CD4-positive, alpha-beta T cell treated with Interleukin-21 for 1 hour (primary cell): ENCODE measurements around the gene FAM24A.
"Not testable (repeated sequence)": the region's sequence is repeated elsewhere in the genome, so short reads cannot be mapped to it uniquely, and the experiment has no call there.

ENCODE experiments used
- DNase-seq: peaks from one replicate; pipeline ENCODE4 v3.0.0-alpha.2; 2020

The FAM24A gene, protein sequence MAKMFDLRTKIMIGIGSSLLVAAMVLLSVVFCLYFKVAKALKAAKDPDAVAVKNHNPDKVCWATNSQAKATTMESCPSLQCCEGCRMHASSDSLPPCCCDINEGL

DNA sequence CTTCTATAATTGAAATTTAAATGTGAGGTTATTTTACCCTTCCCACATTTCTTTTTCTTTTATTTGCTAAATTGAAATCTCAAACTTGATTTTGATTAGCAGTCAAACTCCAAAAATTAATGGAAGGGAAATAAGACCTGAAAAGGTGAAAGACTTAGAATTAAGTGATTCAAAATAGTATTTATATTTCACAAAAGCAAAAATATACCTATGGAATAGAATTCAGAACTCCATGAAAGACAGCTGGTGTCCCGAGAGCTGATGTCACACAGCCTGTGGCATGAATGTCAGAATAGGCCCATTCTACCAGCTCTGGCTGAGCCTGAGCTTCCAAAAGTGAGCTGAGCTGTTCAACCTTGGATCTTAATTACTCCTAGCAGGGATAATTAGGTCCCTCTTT is at the start of gene FAM24A:
Gene FAM24A, plus strand, starts transcription at position 301 of the 400 bp plus-strand sequence. CDS start 1,025 bp downstream, outside the sequence.
- no peak for DNase-seq

GRCh38 chr10:122861711-122862161 is 48.7 kb upstream of the FAM24A start:
- no peak for DNase-seq

DNA sequence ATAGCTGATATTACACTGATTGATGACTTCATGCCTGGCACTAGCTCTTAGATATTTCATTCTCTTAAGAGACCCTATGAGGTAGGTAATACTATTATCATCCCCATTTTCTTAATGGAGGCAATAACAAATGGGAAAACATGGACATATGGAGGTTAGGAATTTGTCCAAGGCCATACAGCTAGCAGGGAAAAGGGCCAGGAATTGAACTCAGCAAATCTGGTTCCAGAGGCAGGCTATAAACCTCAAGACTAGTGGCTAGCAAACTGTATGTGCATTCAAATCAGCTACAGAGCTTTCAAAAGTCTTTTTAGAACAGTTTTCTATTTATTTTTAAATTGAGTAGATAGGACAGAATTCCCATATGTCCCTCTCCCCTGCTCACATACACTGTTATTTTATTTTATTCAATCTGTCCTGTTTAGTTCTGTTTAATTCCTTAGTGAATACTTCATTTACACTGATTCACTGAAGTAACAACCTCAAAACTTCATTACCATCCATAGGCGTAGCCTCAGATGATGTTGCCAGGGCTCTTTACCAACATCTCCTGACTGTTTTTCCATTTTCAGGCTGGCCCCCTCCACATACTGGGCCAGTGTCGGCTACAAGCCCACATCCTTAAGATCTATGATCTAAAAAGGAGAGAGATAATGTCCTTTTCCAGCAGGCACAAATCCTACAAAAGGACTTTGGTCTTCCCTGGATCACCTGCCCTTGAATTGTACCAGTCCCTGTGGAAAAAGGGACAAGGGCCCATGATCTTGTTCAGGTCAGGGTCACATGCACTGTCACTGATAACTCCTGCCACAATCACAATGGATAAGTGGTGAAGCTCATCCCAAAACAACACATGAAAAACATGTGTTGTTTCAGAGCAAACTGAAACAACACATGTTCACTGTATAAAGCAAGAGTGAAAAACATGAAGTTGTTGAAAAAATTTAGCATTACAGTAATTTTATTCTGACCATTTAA is 46.9 kb upstream of the FAM24A start:
- DNase-seq = no peak

DNA sequence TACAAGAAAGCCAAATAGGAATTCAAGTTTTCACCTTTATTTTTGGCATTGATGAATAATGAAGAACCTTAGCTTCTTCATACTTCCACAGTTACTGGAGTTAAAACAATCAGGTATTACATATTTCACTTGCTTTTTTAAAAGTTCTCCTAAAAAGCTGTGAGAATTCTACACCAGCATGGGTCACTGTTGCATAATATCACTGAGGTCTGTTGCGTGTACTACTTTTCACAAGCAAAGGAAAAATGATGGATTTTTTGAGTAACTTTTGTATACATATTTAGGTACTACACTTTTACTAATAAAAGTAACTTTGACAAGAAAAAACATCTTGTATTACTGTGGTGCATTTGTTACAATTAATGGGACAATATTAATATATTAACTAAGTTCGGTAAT is 46.2 kb upstream of the FAM24A start:
- DNase-seq = no peak

DNA sequence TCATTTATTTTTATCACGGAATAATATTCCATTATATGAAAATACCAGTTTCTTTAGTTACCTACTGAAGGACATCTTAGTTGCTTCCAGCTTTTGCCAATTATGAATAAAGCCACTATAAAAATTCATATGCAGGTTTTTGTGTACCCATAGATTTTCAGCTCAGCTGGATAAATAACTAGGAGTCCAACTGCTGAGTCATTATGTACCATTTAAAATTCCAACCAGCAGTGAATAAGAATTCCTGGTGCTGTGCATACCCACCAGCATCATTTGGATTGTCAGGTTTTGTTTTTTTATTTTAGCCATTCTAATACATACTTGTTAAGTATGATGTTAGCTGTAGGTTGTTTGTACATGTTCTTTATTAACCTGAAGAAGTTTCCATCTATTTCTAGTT is 45.5 kb upstream of the FAM24A start:
- no peak for DNase-seq

DNA sequence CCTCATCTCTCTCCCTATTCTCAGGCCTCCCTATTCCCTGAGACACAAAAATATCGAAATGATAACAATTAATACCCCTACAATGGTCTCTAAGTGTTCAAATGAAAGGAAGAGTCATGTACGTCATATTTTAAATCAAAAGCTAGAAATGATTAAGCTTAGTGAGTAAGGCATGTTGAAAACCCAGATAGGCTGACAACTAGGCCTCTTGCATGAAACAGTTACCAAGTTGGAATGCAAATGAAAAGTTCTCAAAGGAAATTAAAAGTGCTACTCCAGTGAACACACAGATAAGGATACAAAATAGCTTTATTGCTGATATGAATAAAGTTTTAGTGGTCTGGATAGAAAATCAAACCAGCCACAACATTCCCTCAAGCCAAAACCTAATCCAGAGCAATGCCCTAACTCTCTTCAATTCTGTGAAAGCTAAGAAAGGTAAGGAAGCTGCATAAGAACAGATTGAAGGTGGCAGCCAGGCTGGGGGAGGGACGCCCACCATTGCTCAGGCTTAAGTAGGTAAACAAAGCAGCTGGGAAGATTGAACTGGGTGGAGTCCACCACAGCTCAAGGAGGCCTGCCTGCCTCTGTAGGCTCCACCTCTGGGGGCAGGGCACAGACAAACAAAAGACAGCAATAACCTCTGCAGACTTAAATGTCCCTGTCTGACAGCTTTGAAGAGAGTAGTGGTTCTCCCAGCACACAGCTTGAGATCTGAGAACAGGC is 43.5 kb upstream of the FAM24A start:
- not testable (repeated sequence) for DNase-seq

DNA sequence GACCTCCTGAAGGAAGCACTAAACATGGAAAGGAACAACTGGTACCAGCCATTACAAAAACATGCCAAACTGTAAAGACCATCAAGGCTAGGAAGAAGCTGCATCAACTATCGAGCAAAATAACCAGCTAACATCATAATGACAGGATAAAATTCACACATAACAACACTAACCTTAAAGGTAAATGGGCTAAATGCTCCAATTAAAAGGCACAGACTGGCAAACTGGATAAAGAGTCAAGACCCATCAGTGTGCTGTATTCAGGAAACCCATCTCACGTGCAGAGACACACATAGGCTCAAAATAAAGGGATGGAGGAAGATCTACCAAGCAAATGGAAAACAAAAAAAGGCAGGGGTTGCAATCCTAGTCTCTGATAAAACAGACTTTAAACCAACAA is 41.6 kb upstream of the FAM24A start:
- not testable (repeated sequence) for DNase-seq

- DNase-seq = not testable (repeated sequence)
Observed at GRCh38 chr10:122871947-122872346, 38.5 kb upstream of the FAM24A start.

- no peak for DNase-seq
Observed at GRCh38 chr10:122875843-122876466, 34.5 kb upstream of the FAM24A start.

- no peak for DNase-seq
Observed at GRCh38 chr10:122876467-122876855, 33.9 kb upstream of the FAM24A start.

DNA sequence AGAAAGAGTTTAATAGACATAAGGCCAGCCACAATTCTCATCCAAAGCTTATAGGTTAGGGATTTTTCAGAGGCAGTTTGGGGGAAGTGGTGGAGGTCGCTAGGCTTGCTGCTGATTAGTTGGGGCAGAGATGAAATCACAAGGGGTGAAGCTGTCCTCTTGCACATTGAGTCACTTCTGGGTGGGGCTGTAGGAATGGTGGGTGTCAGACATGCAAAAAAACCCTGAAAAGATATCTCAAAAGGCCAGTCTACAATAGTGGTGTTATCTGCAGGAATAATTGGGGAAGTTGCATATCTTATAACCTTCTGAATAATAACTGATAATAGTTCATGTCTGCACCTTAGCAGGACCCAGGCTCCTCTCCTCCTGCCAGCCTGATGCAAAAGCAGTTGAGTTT is 33.1 kb upstream of the FAM24A start:
- no peak for DNase-seq

DNA sequence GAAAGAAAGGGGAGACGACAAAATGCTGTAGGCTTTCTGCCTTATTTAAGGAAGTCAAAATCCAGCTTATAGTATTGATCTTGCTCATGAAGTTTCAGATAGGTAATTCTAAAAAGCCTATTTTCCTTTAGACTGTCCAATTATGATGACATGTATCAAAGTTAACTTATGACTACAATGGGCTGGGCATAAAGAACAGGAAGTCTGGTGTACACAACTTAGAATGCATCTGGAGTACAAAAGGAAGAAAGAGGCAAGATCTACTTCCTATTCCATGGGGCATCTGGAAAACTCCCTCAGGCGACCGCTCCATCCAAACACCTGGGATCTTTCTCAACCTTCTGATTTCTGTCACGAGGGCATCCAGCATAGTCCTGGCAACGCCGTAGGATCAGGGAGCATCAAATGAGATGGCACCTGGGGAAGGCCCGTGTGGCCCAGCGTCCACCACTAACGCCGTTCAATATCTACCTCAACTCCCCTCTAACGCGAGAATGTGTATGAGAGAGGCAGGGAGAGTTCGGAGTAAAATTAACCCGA is 31.5 kb upstream of the FAM24A start:
- peak; percentile 30 for DNase-seq

DNA sequence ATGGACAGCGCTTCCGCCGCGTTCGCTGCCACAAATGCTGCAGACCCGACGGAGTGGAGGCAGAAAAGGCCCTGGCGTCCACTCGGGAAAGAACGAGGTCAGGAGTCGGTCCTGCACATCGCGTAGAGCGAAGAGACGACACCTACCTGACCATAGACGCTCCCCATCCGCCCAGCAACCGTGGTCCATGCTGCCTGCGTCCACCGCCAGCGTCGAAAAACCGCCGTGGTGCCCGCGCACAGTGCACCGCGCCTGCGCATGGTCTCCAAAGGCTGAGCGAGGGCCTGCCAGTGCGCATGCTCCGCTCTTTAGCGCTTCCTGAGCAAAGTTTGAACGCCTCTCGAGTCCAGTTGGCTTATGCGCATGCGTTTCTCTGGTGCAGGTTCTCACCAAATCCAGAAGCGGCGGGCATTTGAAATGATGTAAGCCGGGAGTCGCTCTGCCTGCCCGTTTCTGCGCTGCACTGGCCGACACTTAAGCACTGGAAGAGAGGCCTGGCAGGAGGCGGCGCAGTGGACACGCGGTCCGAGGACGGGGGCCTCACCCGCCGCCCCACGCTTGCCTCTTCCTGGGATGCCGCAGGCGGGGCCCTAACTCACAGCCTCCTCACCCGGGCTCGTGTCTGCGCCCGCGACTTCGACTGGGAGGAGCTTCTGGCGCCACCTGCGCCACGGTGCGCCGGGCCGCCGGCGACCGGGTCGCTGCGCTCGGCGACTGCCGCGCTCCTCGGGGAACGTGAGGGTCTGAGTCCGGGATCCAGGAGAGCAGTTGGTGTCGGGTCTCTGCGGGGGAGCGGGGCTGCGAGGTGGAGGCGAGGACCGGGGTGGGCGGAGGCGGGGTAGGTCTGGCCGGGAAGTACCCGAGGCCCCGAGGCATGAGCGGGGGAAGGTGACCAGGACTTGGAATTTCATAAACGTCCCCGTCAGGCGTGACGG is 30.8 kb upstream of the FAM24A start, which contains the start of gene FAM24B:
Gene FAM24B, minus strand, starts transcription at position 243 of the 935 bp plus-strand sequence. CDS start 29,066 bp downstream, outside the sequence.
- peak; percentile 97 for DNase-seq

DNA sequence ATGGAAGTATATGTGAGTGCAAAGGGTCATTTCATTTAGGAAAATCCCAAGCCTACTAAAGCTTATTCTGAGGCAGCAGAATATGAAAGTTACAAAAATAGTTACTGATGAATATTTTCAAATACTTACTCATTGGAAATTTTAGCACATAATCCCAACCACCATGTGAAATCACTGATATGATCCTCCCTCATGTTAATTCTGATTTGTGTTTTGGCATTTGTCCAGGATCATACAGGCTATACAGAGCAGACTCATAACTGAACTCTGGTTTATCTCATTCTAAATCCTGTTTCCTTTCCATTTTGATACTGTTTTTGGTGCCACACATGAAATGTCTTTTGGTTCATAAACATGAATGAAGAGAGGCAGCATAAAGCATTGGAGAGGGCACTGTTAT is 27.6 kb upstream of the FAM24A start:
- DNase-seq = no peak

DNA sequence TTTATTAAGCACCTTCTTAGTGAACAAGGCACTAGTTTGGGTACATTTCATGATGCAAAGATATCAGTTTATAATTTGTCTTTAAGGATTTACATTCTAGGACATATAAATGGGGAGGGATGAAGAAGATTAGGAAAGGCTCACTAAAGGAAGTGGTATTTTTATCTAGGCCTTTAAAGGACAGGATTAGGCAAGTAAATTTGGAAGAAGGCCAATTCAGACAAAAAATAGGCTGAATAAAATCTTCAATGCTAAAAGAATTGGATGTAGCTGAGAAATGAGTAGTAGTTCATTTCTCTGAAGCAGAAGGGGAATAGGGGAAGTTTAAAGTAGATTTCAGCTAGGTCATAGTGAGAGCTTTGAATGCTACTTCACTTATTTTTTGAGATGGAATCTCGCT is 26.2 kb upstream of the FAM24A start:
- no peak for DNase-seq

GRCh38 chr10:122894261-122894944 is 16.0 kb upstream of the FAM24A start:
- DNase-seq = no peak

GRCh38 chr10:122903861-122904260 is 6.5 kb upstream of the FAM24A start:
- not testable (repeated sequence) for DNase-seq

DNA sequence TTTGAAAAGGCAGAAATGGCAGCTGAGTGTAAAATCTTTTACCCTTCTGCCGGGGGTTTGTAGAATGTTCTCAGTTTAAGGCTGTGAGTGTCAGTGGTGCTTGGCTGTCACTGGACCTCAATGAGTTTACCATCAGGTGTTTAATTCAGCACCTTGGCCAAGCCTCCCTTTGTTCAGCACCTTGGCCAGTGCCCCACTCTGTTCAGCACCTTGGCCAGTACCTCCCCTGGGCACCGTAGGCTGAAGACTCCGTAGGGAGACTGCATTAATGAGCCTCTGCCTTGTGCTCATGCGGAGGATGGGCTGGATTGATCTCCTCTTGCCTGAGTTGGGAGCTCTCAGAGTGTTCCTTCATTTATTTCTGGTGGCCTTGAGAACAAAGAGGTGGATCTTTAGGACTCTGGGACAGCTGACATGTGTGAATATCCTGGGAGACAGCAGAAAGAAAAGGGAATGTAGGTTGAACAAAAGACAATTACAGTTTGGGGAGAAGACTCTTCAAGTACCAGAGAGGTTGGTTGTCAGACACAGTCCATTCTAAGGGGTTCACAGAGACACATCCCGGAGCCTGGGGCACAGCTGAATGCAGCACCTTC is 1.6 kb downstream of the FAM24A start:
- peak; percentile 37 for DNase-seq

DNA sequence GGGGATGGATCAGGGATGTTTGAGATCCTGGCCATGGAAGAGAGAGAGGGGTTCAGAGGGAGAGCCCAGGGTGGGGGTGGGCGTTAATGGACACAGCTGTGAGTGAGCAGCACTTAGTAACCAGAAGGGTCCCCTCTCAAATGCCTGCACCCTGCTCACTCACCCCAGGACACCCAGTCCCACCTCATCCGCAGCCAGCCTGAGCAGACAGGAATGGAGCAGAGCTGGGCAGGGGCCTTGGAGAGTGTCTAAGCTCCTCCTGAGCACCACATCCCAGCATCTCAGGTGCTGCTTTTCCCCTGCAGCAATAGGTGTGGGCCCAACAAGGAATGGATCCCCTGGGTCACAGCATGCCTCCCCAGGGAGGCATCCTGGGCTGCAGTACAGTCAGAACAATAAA is 5.3 kb downstream of the FAM24A start:
- DNase-seq = no peak

- no peak for DNase-seq
Observed at GRCh38 chr10:122930140-122930539, 19.7 kb downstream of the FAM24A start.
